ENCODE measurements around the gene DENND1A.

DNA sequence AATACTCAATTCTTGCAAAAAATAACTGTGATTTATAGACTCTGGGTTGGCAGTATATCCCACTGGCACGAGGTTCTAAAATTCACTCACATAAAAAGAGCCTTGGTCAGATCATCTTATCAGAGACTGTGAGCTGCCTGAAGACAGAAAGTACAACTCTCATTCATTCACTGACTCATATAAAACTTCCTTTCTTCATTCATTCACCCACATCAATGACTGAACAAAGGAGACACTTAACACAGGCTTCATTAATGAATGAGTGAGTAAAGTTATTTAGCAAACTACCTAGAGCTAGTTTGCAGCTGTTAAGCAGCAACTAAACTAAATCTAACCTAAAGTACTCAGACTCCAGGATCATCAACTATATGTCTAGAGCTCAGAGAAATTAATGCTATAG lies 214.7 kb downstream of the DENND1A start:
- TF ChIP-seq POLR2A (IDR thresholded peaks at IDR 0.05), result no peak
- TF ChIP-seq, protein P1, sequence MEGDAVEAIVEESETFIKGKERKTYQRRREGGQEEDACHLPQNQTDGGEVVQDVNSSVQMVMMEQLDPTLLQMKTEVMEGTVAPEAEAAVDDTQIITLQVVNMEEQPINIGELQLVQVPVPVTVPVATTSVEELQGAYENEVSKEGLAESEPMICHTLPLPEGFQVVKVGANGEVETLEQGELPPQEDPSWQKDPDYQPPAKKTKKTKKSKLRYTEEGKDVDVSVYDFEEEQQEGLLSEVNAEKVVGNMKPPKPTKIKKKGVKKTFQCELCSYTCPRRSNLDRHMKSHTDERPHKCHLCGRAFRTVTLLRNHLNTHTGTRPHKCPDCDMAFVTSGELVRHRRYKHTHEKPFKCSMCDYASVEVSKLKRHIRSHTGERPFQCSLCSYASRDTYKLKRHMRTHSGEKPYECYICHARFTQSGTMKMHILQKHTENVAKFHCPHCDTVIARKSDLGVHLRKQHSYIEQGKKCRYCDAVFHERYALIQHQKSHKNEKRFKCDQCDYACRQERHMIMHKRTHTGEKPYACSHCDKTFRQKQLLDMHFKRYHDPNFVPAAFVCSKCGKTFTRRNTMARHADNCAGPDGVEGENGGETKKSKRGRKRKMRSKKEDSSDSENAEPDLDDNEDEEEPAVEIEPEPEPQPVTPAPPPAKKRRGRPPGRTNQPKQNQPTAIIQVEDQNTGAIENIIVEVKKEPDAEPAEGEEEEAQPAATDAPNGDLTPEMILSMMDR (IDR thresholded peaks at IDR 0.05), result no peak
